H1 (cell line): Measurements from ENCODE around the gene CCDC197.

Experiments used
- TAF1 ChIP-seq: IDR thresholded peaks from 2 replicates; pipeline ENCODE4 v1.6.1; 2011; ENCODE audit warnings: mild to moderate bottlenecking, low read depth, low read length
- TF ChIP-seq, protein P1 (sequence below), 3 experiments: IDR thresholded peaks; 1 replicate in 2 of 3; 2 replicates in 1 of 3; pipeline versions ENCODE4 v1.5.1 to v1.6.1; 2011; ENCODE audit warnings: low read length in 3 of 3, mild to moderate bottlenecking in 3 of 3, inconsistent platforms in 2 of 3, low read depth in 1 of 3, moderate library complexity in 1 of 3; ENCODE audit not compliant: insufficient read depth in 1 of 3; ENCODE audit errors: control extremely low read depth in 1 of 3
- TF ChIP-seq, protein P2 (sequence below): IDR thresholded peaks from 2 replicates; pipeline ENCODE4 v1.6.1; 2012; ENCODE audit warnings: inconsistent platforms

DNA sequence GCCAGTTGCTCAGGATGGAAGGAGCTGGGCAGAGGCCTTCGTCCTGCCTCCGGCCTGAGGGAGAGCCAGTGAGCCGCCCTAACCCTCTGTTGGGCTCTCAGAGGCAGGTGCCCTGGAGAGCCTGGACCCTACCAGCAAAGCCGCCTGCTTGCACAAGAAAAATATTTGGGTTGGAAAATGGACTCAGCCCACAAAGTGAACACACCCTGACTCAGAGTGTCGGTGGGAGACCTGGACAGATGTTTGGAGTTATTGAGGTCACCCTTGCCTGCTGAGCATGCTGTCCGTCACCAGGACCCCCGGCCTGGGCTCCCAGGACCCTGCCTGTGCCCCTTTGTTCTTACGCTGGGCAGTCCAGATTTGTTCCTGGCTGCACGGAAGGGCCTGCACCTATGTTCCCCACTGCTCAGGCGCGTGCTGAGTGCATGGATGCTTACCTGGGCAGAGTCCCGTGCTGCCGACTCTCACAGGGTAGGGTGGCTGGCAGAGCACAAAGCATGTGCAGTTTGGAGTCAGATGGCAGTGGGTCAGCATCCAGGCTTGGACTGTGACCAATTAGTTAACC, 47.5 kb upstream of the CCDC197 start:
- TF ChIP-seq, protein P1, sequence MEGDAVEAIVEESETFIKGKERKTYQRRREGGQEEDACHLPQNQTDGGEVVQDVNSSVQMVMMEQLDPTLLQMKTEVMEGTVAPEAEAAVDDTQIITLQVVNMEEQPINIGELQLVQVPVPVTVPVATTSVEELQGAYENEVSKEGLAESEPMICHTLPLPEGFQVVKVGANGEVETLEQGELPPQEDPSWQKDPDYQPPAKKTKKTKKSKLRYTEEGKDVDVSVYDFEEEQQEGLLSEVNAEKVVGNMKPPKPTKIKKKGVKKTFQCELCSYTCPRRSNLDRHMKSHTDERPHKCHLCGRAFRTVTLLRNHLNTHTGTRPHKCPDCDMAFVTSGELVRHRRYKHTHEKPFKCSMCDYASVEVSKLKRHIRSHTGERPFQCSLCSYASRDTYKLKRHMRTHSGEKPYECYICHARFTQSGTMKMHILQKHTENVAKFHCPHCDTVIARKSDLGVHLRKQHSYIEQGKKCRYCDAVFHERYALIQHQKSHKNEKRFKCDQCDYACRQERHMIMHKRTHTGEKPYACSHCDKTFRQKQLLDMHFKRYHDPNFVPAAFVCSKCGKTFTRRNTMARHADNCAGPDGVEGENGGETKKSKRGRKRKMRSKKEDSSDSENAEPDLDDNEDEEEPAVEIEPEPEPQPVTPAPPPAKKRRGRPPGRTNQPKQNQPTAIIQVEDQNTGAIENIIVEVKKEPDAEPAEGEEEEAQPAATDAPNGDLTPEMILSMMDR (IDR thresholded peaks at IDR 0.05; ENCODE audit: control extremely low read depth in 1 of 3, insufficient read depth in 1 of 3, low read depth in 1 of 3, low read length in 3 of 3): no peak
- no peak for TF ChIP-seq TAF1
- TF ChIP-seq, protein P2, sequence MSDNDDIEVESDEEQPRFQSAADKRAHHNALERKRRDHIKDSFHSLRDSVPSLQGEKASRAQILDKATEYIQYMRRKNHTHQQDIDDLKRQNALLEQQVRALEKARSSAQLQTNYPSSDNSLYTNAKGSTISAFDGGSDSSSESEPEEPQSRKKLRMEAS: no peak
